ENCODE data around the gene RALGAPA1.

DNA sequence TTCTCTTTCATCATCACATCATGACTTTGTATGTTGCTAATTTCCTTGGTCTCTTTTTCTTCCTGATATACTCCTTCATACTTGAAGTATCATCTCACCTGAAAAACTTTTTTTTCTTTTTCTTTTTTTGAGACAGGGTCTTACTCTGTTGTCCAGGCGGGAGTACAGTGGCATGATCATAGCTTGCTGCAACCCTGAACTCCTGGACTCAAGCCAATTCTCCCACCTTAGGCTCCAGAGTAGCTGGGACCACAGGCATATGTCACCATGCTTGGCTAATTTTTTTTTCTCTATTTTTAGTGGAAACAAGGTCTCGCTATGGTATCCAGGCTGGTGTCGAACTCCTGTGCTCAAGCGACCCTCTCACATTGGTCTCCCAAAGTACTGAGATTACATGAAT is 107.6 kb downstream of the RALGAPA1 start:
- no peak for TF ChIP-seq EZH2phosphoT487 (IDR thresholded peaks at IDR 0.05; ENCODE audit: low read depth)
- TF ChIP-seq CTCF (IDR thresholded peaks at IDR 0.05; ENCODE audit: low read depth, low read length) = no peak
